H1 (cell line): ENCODE data around the gene TUT1. TPM values are rescaled to one million over a fixed set of nuclear protein-coding genes. Genes with fewer than 3 reads are reported as not detected.

ENCODE experiments used
- BACH1 ChIP-seq: IDR thresholded peaks from 2 replicates; pipeline ENCODE4 v1.6.1; 2012; ENCODE audit warnings: low read length, improper control_type of control experiment
- CEBPB ChIP-seq: IDR thresholded peaks from 2 replicates; pipeline ENCODE4 v1.6.1; 2012; ENCODE audit warnings: low read depth, low read length
- EP300 ChIP-seq, 2 experiments: IDR thresholded peaks; 1 replicate in 1 of 2; 2 replicates in 1 of 2; pipeline ENCODE4 v1.6.1; 2011 to 2012; ENCODE audit warnings: low read depth in 2 of 2, low read length in 2 of 2, mild to moderate bottlenecking in 2 of 2, borderline replicate concordance in 1 of 2, inconsistent platforms in 1 of 2, moderate library complexity in 1 of 2
- RAD21 ChIP-seq, 2 experiments: IDR thresholded peaks in 1 of 2; conservative IDR thresholded peaks in 1 of 2; 2 replicates each; pipeline ENCODE4 v1.6.1; 2011; ENCODE audit warnings: low read depth in 2 of 2, low read length in 2 of 2, improper control_type of control experiment in 1 of 2, inconsistent platforms in 1 of 2, mild to moderate bottlenecking in 1 of 2, moderate library complexity in 1 of 2
- RBBP5 ChIP-seq: IDR thresholded peaks from 2 replicates; pipeline ENCODE4 v1.7.1; 2012; ENCODE audit warnings: low read depth, mild to moderate bottlenecking, inconsistent platforms, low read length, moderate library complexity, borderline replicate concordance
- SIN3A ChIP-seq, 2 experiments: IDR thresholded peaks in 1 of 2; conservative IDR thresholded peaks in 1 of 2; 2 replicates each; pipeline ENCODE4 v1.6.1; 2011 to 2012; ENCODE audit warnings: low read length in 2 of 2, improper control_type of control experiment in 1 of 2, low read depth in 1 of 2, mild to moderate bottlenecking in 1 of 2
- TAF7 ChIP-seq: optimal IDR thresholded peaks from 2 replicates; pipeline ENCODE3; 2011; ENCODE audit warnings: low read depth, mild to moderate bottlenecking, inconsistent platforms, low read length, moderate library complexity, borderline replicate concordance
- TCF12 ChIP-seq: IDR thresholded peaks from 2 replicates; pipeline ENCODE4 v1.6.1; 2011; ENCODE audit warnings: low read depth, mild to moderate bottlenecking, low read length
- polyA plus RNA-seq, 7 experiments: library from polyadenylated mRNA; depleted of rRNA in 3 of 7; stranded (reverse) in 5 of 7; unstranded in 2 of 7; fragments of >200 nt in 5 of 7; fragments of 200-250 nt in 2 of 7; gene quantifications; 1 replicate in 5 of 7; 2 replicates in 1 of 7; 4 replicates in 1 of 7; pipeline versions ENCODE4 v1.2.1 to v1.2.3, GENCODE V29; 2011 to 2013; ENCODE audit warnings: missing spikeins in 2 of 7, mixed read lengths in 2 of 7
- total RNA-seq: library from RNA; stranded (reverse); fragmentation: NEBNext Ultra II Directional; extraction: Animal tissue kit (Norgen Biotek cat#: 25700); gene quantifications from 2 replicates; pipeline ENCODE4 v1.2.1, GENCODE V29; 2021
- TF ChIP-seq, protein P1 (sequence below): IDR thresholded peaks from 2 replicates; pipeline ENCODE4 v1.6.1; 2012; ENCODE audit warnings: inconsistent platforms
- TF ChIP-seq, protein P2 (sequence below): IDR thresholded peaks from 2 replicates; pipeline ENCODE4 v1.6.1; 2012; ENCODE audit warnings: inconsistent platforms

TUT1 gene
- total and polyA plus RNA-seq, 2 of the 8 experiments (the other 6 are each of a cell fraction or from before 2014, with no cell fraction given) = 17.8 to 24.6 TPM

DNA sequence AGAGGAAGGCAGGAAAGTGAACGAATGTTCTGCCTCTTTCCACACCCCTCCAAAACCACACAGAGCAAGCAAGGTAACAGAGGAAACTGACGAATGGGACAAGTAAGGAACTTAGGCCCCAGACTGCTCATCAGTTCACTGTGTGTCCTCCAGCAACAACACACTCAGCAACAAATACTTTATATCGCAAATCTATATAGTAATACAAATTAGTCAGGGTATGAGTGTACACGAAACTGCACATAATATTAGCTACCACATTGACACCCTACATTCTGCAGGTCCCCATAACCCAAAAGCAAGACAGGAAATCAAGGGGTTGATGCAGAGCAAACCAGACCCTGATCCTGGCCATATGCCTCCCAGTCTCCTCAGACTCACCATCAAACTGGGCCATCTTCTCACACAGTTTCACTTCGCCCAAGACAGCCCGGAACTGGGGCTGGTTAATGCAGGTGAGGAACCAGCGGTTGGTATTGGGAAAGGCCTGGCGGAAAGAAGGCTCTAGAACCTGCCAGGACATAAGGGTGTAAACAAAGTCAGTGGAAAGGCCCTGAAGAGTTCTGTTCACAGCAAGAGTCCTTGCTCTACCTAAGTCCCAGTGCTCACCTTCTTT lies 24.2 kb downstream of the TUT1 start (continued):
- TF ChIP-seq EP300 (IDR thresholded peaks at IDR 0.05; ENCODE audit: borderline replicate concordance in 1 of 2, low read depth in 2 of 2, low read length in 2 of 2) = no peak
- no peak for TF ChIP-seq RBBP5
- no peak for TF ChIP-seq BACH1
- TF ChIP-seq, protein P1, sequence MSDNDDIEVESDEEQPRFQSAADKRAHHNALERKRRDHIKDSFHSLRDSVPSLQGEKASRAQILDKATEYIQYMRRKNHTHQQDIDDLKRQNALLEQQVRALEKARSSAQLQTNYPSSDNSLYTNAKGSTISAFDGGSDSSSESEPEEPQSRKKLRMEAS = no peak
- TF ChIP-seq TCF12 = no peak
- no peak for TF ChIP-seq SIN3A (conservative IDR thresholded peaks at IDR 0.05 in 1 of 2, IDR thresholded peaks at IDR 0.05 in 1 of 2; ENCODE audit: low read depth in 1 of 2, low read length in 2 of 2)
- TF ChIP-seq, protein P2, sequence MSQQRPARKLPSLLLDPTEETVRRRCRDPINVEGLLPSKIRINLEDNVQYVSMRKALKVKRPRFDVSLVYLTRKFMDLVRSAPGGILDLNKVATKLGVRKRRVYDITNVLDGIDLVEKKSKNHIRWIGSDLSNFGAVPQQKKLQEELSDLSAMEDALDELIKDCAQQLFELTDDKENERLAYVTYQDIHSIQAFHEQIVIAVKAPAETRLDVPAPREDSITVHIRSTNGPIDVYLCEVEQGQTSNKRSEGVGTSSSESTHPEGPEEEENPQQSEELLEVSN = no peak
- no peak for TF ChIP-seq RAD21 (IDR thresholded peaks at IDR 0.05 in 1 of 2, conservative IDR thresholded peaks at IDR 0.05 in 1 of 2; ENCODE audit: low read depth in 2 of 2, low read length in 2 of 2)
- TF ChIP-seq CEBPB = no peak
- TF ChIP-seq TAF7 = no peak
